ENCODE data around the gene MZB1.

GRCh38 chr5:139435676-139436075, 46.0 kb upstream of the MZB1 start:
- TF ChIP-seq CTCF (IDR thresholded peaks at IDR 0.05; ENCODE audit: control extremely low read depth in 1 of 3, insufficient read depth in 1 of 3, low read depth in 1 of 3, low read length in 3 of 3) (no peak), JUND (IDR thresholded peaks at IDR 0.05; ENCODE audit: low read length) (no peak), EZH2 (IDR thresholded peaks at IDR 0.05; ENCODE audit: low read depth, low read length, severe bottlenecking) (no peak), ASH2L (IDR thresholded peaks at IDR 0.05; ENCODE audit: low read length) (no peak), USF2 (IDR thresholded peaks at IDR 0.05; ENCODE audit: low read length) (no peak), POLR2A (IDR thresholded peaks at IDR 0.05; ENCODE audit: control extremely low read depth in 1 of 2, low read depth in 2 of 2, low read length in 2 of 2) (no peak), SIRT6 (IDR thresholded peaks at IDR 0.05; ENCODE audit: low read length) (no peak), ZNF274 (IDR thresholded peaks at IDR 0.05; ENCODE audit: borderline replicate concordance, extremely low read depth, low read length) (no peak), SIN3A (conservative IDR thresholded peaks at IDR 0.05 in 1 of 2, IDR thresholded peaks at IDR 0.05 in 1 of 2; ENCODE audit: low read depth in 1 of 2, low read length in 2 of 2) (no peak)
